ENCODE measurements around the gene ARMC10. TPM values are rescaled to one million over a fixed set of nuclear protein-coding genes. Genes with fewer than 3 reads are reported as not detected.

Gene ARMC10
- polyA plus RNA-seq, 2 donors: 14.5 to 17.7 TPM

GRCh38 chr7:103129702-103130549 is 55.0 kb downstream of the ARMC10 start:
- Histone ChIP-seq H3K4me3 (ENCODE audit: low read depth in 1 of 2, low read length in 2 of 2) (no peak overlapping the region), H3K27me3 (ENCODE audit: control insufficient read depth in 1 of 2, insufficient read depth in 2 of 2, low read length in 2 of 2) (no peaks in the 10 kb centered on the region), H3K36me3 (ENCODE audit: control insufficient read depth in 2 of 2, insufficient read depth in 2 of 2, low read length in 1 of 2) (peaks cover 0 to 3% of the 10 kb centered on the region in 2 donors), H3K9me3 (ENCODE audit: control insufficient read depth in 2 of 2, insufficient read depth in 1 of 2, low read depth in 1 of 2, low read length in 1 of 2) (no peaks in the 10 kb centered on the region), H3K4me1 (ENCODE audit: control insufficient read depth in 2 of 2, insufficient read depth in 2 of 2, low read length in 1 of 2) (no peaks in the 10 kb centered on the region), H3K27ac (ENCODE audit: low read depth in 2 of 2, low read length in 1 of 2) (no peak overlapping the region)
- WGBS, 2 donors: 67 to 80% methylated on average over 6 of the region's 6 CpGs

- Histone ChIP-seq H3K4me1 (ENCODE audit: control insufficient read depth in 2 of 2, insufficient read depth in 2 of 2, low read length in 1 of 2) (no peaks in the 10 kb centered on the region), H3K36me3 (ENCODE audit: control insufficient read depth in 2 of 2, insufficient read depth in 2 of 2, low read length in 1 of 2) (peaks cover 0 to 3% of the 10 kb centered on the region in 2 donors), H3K27me3 (ENCODE audit: control insufficient read depth in 1 of 2, insufficient read depth in 2 of 2, low read length in 2 of 2) (no peaks in the 10 kb centered on the region), H3K4me3 (ENCODE audit: low read depth in 1 of 2, low read length in 2 of 2) (no peak overlapping the region), H3K9me3 (ENCODE audit: control insufficient read depth in 2 of 2, insufficient read depth in 1 of 2, low read depth in 1 of 2, low read length in 1 of 2) (no peaks in the 10 kb centered on the region), H3K27ac (ENCODE audit: low read depth in 2 of 2, low read length in 1 of 2) (no peak overlapping the region)
- 72 to 84% methylated on average over 9 of the region's 9 CpGs for WGBS, 2 donors
Observed at GRCh38 chr7:103130901-103131624, 56.1 kb downstream of the ARMC10 start.

GRCh38 chr7:103132995-103133688 is 58.2 kb downstream of the ARMC10 start:
- Histone ChIP-seq H3K4me3 (ENCODE audit: low read depth in 1 of 2, low read length in 2 of 2) (no peak overlapping the region), H3K36me3 (ENCODE audit: control insufficient read depth in 2 of 2, insufficient read depth in 2 of 2, low read length in 1 of 2) (peaks cover 0 to under 1% of the 10 kb centered on the region in 2 donors), H3K9me3 (ENCODE audit: control insufficient read depth in 2 of 2, insufficient read depth in 1 of 2, low read depth in 1 of 2, low read length in 1 of 2) (no peaks in the 10 kb centered on the region), H3K4me1 (ENCODE audit: control insufficient read depth in 2 of 2, insufficient read depth in 2 of 2, low read length in 1 of 2) (no peaks in the 10 kb centered on the region), H3K27ac (ENCODE audit: low read depth in 2 of 2, low read length in 1 of 2) (no peak overlapping the region), H3K27me3 (ENCODE audit: control insufficient read depth in 1 of 2, insufficient read depth in 2 of 2, low read length in 2 of 2) (no peaks in the 10 kb centered on the region)
- 71 to 74% methylated on average over 9 of the region's 9 CpGs for WGBS, 2 donors

GRCh38 chr7:103134836-103135554 is 60.1 kb downstream of the ARMC10 start:
- H3K9me3 ChIP-seq (ENCODE audit: control insufficient read depth in 2 of 2, insufficient read depth in 1 of 2, low read depth in 1 of 2, low read length in 1 of 2): no peaks in the 10 kb centered on the region
- no peaks in the 10 kb centered on the region for H3K4me1 ChIP-seq (ENCODE audit: control insufficient read depth in 2 of 2, insufficient read depth in 2 of 2, low read length in 1 of 2)
- peaks cover 0 to 3% of the 10 kb centered on the region in 2 donors for H3K27me3 ChIP-seq (ENCODE audit: control insufficient read depth in 1 of 2, insufficient read depth in 2 of 2, low read length in 2 of 2)
- 76 to 79% methylated on average over 3 of the region's 3 CpGs for WGBS, 2 donors
- no peak overlapping the region for H3K27ac ChIP-seq (ENCODE audit: low read depth in 2 of 2, low read length in 1 of 2)
- H3K4me3 ChIP-seq (ENCODE audit: low read depth in 1 of 2, low read length in 2 of 2): no peak overlapping the region
- no peaks in the 10 kb centered on the region for H3K36me3 ChIP-seq (ENCODE audit: control insufficient read depth in 2 of 2, insufficient read depth in 2 of 2, low read length in 1 of 2)

GRCh38 chr7:103140061-103140460 is 65.1 kb downstream of the ARMC10 start:
- H3K27ac ChIP-seq (ENCODE audit: low read depth in 2 of 2, low read length in 1 of 2): no peak overlapping the region
- no peak overlapping the region for H3K4me3 ChIP-seq (ENCODE audit: low read depth in 1 of 2, low read length in 2 of 2)
- no peaks in the 10 kb centered on the region for H3K36me3 ChIP-seq (ENCODE audit: control insufficient read depth in 2 of 2, insufficient read depth in 2 of 2, low read length in 1 of 2)
- 93 to 100% methylated on average over 1 to 2 of the region's 2 CpGs for whole genome bisulfite sequencing, 2 donors
- H3K9me3 ChIP-seq (ENCODE audit: control insufficient read depth in 2 of 2, insufficient read depth in 1 of 2, low read depth in 1 of 2, low read length in 1 of 2): no peaks in the 10 kb centered on the region
- peaks cover 0 to 3% of the 10 kb centered on the region in 2 donors for H3K27me3 ChIP-seq (ENCODE audit: control insufficient read depth in 1 of 2, insufficient read depth in 2 of 2, low read length in 2 of 2)
- no peaks in the 10 kb centered on the region for H3K4me1 ChIP-seq (ENCODE audit: control insufficient read depth in 2 of 2, insufficient read depth in 2 of 2, low read length in 1 of 2)

GRCh38 chr7:103140685-103141084 is 65.7 kb downstream of the ARMC10 start:
- Histone ChIP-seq H3K9me3 (ENCODE audit: control insufficient read depth in 2 of 2, insufficient read depth in 1 of 2, low read depth in 1 of 2, low read length in 1 of 2) (no peaks in the 10 kb centered on the region), H3K27ac (ENCODE audit: low read depth in 2 of 2, low read length in 1 of 2) (no peak overlapping the region), H3K4me3 (ENCODE audit: low read depth in 1 of 2, low read length in 2 of 2) (no peak overlapping the region), H3K36me3 (ENCODE audit: control insufficient read depth in 2 of 2, insufficient read depth in 2 of 2, low read length in 1 of 2) (no peaks in the 10 kb centered on the region), H3K27me3 (ENCODE audit: control insufficient read depth in 1 of 2, insufficient read depth in 2 of 2, low read length in 2 of 2) (peaks cover 0 to 3% of the 10 kb centered on the region in 2 donors), H3K4me1 (ENCODE audit: control insufficient read depth in 2 of 2, insufficient read depth in 2 of 2, low read length in 1 of 2) (no peaks in the 10 kb centered on the region)
- 91 to 93% methylated on average over 2 of the region's 2 CpGs for WGBS, 2 donors

- 62 to 70% methylated on average over 8 of the region's 8 CpGs for WGBS, 2 donors
- Histone ChIP-seq H3K36me3 (ENCODE audit: control insufficient read depth in 2 of 2, insufficient read depth in 2 of 2, low read length in 1 of 2) (no peaks in the 10 kb centered on the region), H3K9me3 (ENCODE audit: control insufficient read depth in 2 of 2, insufficient read depth in 1 of 2, low read depth in 1 of 2, low read length in 1 of 2) (no peaks in the 10 kb centered on the region), H3K4me1 (ENCODE audit: control insufficient read depth in 2 of 2, insufficient read depth in 2 of 2, low read length in 1 of 2) (no peaks in the 10 kb centered on the region), H3K4me3 (ENCODE audit: low read depth in 1 of 2, low read length in 2 of 2) (no peak overlapping the region), H3K27ac (ENCODE audit: low read depth in 2 of 2, low read length in 1 of 2) (no peak overlapping the region), H3K27me3 (ENCODE audit: control insufficient read depth in 1 of 2, insufficient read depth in 2 of 2, low read length in 2 of 2) (peaks cover 0 to 3% of the 10 kb centered on the region in 2 donors)
Observed at GRCh38 chr7:103141753-103142404, 66.9 kb downstream of the ARMC10 start.

- Histone ChIP-seq H3K36me3 (ENCODE audit: control insufficient read depth in 2 of 2, insufficient read depth in 2 of 2, low read length in 1 of 2) (no peaks in the 10 kb centered on the region), H3K27me3 (ENCODE audit: control insufficient read depth in 1 of 2, insufficient read depth in 2 of 2, low read length in 2 of 2) (peaks cover 0 to 3% of the 10 kb centered on the region in 2 donors), H3K27ac (ENCODE audit: low read depth in 2 of 2, low read length in 1 of 2) (no peak overlapping the region), H3K4me1 (ENCODE audit: control insufficient read depth in 2 of 2, insufficient read depth in 2 of 2, low read length in 1 of 2) (no peaks in the 10 kb centered on the region), H3K9me3 (ENCODE audit: control insufficient read depth in 2 of 2, insufficient read depth in 1 of 2, low read depth in 1 of 2, low read length in 1 of 2) (no peaks in the 10 kb centered on the region), H3K4me3 (ENCODE audit: low read depth in 1 of 2, low read length in 2 of 2) (no peak overlapping the region)
- WGBS, 2 donors: 59 to 70% methylated on average over 1 of the region's 1 CpG
Observed at GRCh38 chr7:103142494-103142893, 67.6 kb downstream of the ARMC10 start.

Data from esophagus (tissue), 2 donors.